GM18520 (cell line): Measurements from ENCODE around the gene GGTLC3.
"Not testable (repeated sequence)": the region's sequence is repeated elsewhere in the genome, so short reads cannot be mapped to it uniquely, and the experiment has no call there.

Experiments
- ATAC-seq: cut with Tn5 transposase; IDR thresholded peaks from one replicate; pipeline ENCODE4 v1.9.1; 2021; ENCODE audit not compliant: unreplicated experiment

GGTLC3 gene

GRCh38 chr22:18522762-18523161, 4.8 kb upstream of the GGTLC3 start:
- not testable (repeated sequence) for ATAC-seq

- ATAC-seq = not testable (repeated sequence)
Observed at GRCh38 chr22:18513454-18513853, 4.5 kb downstream of the GGTLC3 start.

GRCh38 chr22:18512378-18512777, 5.6 kb downstream of the GGTLC3 start:
- ATAC-seq = not testable (repeated sequence)

GRCh38 chr22:18511327-18511726, 6.6 kb downstream of the GGTLC3 start:
- not testable (repeated sequence) for ATAC-seq

- ATAC-seq = not testable (repeated sequence)
Observed at GRCh38 chr22:18496227-18496626, 21.7 kb downstream of the GGTLC3 start.
